ENCODE results near the gene PRPF19.

Gene PRPF19

DNA sequence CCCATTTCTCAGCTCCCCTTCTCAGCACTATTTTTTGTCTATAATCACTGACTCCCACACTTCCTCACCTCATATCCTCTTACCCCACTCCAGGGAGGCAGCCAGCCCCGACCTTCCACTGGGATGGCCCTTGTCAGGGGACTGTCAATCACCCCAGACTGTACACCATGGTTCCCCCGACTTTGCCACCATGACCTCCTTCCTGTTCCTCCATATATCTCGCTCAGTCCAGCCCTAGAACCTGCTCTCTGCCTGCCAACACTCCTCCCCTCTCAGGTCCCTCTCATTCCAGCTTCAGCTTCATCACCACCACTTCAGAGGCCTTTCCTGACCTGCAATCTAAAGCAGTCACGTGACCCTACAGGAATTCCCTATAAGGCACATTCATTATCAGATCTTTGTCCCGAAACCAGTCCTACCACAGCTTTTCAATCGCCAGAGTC, 16.5 kb downstream of the PRPF19 start:
- no peak overlapping the region for H3K27ac ChIP-seq
- DNase-seq = no peak
- no peaks in the 10 kb centered on the region for H3K27me3 ChIP-seq (ENCODE audit: insufficient read depth, low read depth, severe bottlenecking)
- H3K36me3 ChIP-seq = peaks cover 37% of the 10 kb centered on the region
- H3K4me3 ChIP-seq (ENCODE audit: low read depth, low read length) = no peak overlapping the region
- TF ChIP-seq, protein P1, sequence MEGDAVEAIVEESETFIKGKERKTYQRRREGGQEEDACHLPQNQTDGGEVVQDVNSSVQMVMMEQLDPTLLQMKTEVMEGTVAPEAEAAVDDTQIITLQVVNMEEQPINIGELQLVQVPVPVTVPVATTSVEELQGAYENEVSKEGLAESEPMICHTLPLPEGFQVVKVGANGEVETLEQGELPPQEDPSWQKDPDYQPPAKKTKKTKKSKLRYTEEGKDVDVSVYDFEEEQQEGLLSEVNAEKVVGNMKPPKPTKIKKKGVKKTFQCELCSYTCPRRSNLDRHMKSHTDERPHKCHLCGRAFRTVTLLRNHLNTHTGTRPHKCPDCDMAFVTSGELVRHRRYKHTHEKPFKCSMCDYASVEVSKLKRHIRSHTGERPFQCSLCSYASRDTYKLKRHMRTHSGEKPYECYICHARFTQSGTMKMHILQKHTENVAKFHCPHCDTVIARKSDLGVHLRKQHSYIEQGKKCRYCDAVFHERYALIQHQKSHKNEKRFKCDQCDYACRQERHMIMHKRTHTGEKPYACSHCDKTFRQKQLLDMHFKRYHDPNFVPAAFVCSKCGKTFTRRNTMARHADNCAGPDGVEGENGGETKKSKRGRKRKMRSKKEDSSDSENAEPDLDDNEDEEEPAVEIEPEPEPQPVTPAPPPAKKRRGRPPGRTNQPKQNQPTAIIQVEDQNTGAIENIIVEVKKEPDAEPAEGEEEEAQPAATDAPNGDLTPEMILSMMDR (IDR thresholded peaks at IDR 0.05; ENCODE audit: low read depth, low read length) = no peak
- no peaks in the 10 kb centered on the region for H3K9me3 ChIP-seq (ENCODE audit: severe bottlenecking)

DNA sequence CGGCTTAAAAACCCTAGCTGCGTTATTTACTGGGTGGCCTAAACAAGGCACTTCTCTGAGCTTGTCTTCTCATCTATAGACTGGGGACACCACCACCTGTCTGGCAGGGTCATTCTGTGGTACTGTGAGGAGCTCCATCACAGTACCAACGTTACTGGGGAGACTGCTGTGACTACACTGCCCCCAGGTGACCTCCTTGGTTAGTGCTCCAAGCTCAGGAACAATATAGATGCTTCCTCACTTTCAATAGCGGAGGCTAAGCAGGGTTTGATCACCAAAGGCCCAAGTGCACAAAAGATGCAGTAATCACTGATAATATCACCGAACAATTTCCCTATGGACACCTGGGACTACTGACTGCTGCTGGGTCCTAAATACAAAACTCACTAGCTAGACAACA, 18.8 kb downstream of the PRPF19 start:
- Histone ChIP-seq H3K9me3 (ENCODE audit: severe bottlenecking) (no peaks in the 10 kb centered on the region), H3K27me3 (ENCODE audit: insufficient read depth, low read depth, severe bottlenecking) (no peaks in the 10 kb centered on the region), H3K4me3 (ENCODE audit: low read depth, low read length) (no peak overlapping the region), H3K36me3 (peaks cover 17% of the 10 kb centered on the region), H3K27ac (no peak overlapping the region)
- TF ChIP-seq, protein P1 (IDR thresholded peaks at IDR 0.05; ENCODE audit: low read depth, low read length) = peak; percentile 79
- DNase-seq = peak; percentile 68

DNA sequence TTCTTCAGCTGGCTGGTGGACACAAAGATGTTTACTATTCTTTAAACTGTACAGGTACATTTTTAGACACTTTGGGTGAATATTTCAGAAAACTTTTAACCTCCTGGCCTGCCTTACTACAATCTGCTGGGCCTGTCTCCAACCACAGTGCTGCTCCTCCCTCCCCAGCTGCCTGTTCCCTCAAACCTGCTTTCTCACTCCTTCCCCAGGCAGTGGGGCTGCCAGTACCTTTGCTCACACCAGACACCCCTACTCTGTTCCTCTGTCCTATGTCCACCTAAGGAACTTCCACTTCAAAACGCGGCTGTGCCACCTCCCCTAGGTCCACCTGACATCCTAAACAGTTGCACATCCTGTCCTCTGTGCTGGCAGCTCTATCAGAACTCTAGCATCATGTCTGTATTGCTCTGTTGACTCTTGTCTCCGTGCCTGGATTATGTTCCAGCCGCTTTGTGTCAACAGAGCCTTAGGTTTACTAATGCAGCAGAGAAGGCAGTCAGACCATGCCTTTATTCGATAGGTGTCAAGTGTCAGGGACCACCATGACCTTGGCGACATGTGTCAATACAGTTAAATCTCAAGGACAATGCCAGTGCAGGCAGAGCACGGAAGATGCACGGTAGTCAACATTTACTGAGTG, 25.6 kb downstream of the PRPF19 start:
- no peak overlapping the region for H3K27ac ChIP-seq
- no peaks in the 10 kb centered on the region for H3K27me3 ChIP-seq (ENCODE audit: insufficient read depth, low read depth, severe bottlenecking)
- no peaks in the 10 kb centered on the region; the same call in 1 of the 2 replicates for H3K36me3 ChIP-seq

DNA sequence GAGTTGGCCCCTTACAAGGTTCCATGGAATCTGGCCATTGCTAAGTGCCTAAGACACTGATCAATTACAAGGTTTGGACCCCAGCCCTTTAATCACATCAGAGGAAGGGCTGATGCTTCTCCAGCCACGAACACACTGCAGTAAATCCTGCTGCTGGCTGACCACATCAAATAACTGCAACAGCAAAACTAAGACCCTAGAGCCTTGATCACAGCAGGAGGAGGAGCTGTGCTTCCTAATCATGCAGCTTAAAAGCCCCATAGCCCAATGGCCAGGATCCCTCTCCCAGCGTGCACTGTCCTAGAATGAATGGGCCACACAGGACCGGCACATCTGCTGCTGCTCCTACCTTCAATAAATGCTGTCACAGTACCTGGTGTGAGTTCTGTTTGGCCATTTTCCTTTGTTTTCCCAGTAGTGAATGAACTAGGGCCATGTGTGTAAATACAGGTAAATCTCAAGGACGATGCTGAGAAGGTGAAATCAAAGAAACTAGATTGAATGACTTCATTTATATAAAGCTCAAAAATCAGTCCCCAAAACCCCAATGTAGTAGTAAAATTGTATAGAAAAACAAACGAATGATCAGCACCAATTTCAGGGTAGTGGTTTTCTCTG, 26.3 kb downstream of the PRPF19 start:
- H3K9me3 ChIP-seq (ENCODE audit: severe bottlenecking) = no peaks in the 10 kb centered on the region
- DNase-seq = no peak
- H3K36me3 ChIP-seq = no peaks in the 10 kb centered on the region; the same call in 1 of the 2 replicates
- H3K4me3 ChIP-seq (ENCODE audit: low read depth, low read length) = no peak overlapping the region
- TF ChIP-seq, protein P1 (IDR thresholded peaks at IDR 0.05; ENCODE audit: low read depth, low read length) = no peak
- no peaks in the 10 kb centered on the region for H3K27me3 ChIP-seq (ENCODE audit: insufficient read depth, low read depth, severe bottlenecking)
- H3K27ac ChIP-seq = no peak overlapping the region

More for the DNA sequence above, 25.6 kb downstream of the PRPF19 start:
- DNase-seq = no peak
- TF ChIP-seq, protein P1 (IDR thresholded peaks at IDR 0.05; ENCODE audit: low read depth, low read length) = no peak
- Histone ChIP-seq H3K9me3 (ENCODE audit: severe bottlenecking) (no peaks in the 10 kb centered on the region), H3K4me3 (ENCODE audit: low read depth, low read length) (no peak overlapping the region)

DNA sequence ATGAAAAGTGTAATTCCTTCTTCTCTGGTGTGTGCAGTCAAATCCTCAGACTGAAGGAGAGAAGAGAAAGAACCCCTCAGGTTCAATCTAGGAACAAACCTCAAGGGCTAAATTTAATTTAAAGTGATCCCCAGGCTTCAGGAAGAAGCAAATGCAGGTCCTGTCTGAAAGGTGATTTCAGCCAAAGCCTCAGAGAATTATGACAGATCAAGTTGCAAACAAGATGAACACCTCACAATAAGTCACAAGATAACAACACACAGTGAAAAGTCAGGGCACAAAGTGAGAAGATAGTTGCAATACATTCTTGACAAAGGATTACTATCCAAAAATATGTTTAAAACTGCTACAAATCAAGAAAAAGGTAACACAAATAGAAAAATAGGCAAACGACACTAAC, 27.3 kb downstream of the PRPF19 start:
- Histone ChIP-seq H3K36me3 (no peaks in the 10 kb centered on the region; the same call in 1 of the 2 replicates), H3K27ac (no peak overlapping the region), H3K9me3 (ENCODE audit: severe bottlenecking) (no peaks in the 10 kb centered on the region), H3K27me3 (ENCODE audit: insufficient read depth, low read depth, severe bottlenecking) (no peaks in the 10 kb centered on the region), H3K4me3 (ENCODE audit: low read depth, low read length) (no peak overlapping the region)
- no peak for DNase-seq
- TF ChIP-seq, protein P1 (IDR thresholded peaks at IDR 0.05; ENCODE audit: low read depth, low read length) = no peak
